ENCODE data around the gene PRDM16. TPM values are rescaled to one million over a fixed set of nuclear protein-coding genes. Genes with fewer than 3 reads are reported as not detected.

The PRDM16 gene
- total and polyA plus RNA-seq, 2 donors (not counting 1 experiment from before 2014, with no cell fraction given): 0.03 to 0.12 TPM

DNA sequence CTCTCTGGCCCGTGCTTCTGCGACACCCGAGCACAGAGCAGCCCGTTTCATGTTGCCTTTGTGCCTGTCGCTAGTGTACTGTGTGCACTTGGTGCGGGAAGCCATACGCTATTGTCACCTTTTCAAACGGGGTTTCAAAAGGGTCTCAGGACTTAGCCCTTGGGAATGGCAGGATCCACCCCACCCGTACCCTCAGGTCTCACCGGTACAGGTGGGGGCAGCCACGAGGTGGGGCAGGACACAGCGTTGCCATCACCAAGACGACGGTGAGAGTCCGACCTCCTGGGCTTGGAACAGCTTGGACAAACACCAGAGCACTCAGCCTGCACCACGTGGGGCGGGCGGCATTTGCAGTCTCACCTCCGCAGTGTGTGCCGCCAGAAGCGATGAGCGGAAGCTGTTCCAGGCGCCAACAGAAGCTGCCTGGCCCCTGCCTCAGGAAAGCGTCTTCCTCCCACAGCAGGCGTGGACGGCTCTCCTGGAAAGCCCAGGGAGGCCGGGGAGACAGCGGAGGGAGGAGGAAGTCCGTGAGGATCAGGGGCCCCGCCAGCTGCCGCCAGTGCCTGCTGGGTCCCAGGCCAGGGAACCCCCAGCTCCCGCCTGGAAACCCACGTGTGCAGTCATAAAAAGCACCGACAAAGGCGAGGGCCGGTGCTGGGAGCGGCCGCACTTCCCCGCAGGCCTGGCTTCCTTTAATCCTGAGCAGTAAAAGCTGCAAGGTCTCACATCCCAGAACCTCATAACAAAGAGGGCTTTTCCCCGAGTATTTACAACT is 254.2 kb downstream of the PRDM16 start:
- H3K4me3 ChIP-seq (ENCODE audit: control extremely low read depth in 1 of 5, extremely low read depth in 1 of 5, insufficient read depth in 1 of 5, low read depth in 2 of 5, low read length in 4 of 5): no peak overlapping the region
- Mint-ChIP-seq H3K27ac (no peak overlapping the region), H3K27me3 (no peaks in the 10 kb centered on the region), H3K4me1 (no peaks in the 10 kb centered on the region), H3K4me3 (no peak overlapping the region), H3K9me3 (ENCODE audit: insufficient read depth) (no peaks in the 10 kb centered on the region)
- no peak for DNase-seq
- POLR2A ChIA-PET: no interaction called here
- TF ChIP-seq, protein P1, sequence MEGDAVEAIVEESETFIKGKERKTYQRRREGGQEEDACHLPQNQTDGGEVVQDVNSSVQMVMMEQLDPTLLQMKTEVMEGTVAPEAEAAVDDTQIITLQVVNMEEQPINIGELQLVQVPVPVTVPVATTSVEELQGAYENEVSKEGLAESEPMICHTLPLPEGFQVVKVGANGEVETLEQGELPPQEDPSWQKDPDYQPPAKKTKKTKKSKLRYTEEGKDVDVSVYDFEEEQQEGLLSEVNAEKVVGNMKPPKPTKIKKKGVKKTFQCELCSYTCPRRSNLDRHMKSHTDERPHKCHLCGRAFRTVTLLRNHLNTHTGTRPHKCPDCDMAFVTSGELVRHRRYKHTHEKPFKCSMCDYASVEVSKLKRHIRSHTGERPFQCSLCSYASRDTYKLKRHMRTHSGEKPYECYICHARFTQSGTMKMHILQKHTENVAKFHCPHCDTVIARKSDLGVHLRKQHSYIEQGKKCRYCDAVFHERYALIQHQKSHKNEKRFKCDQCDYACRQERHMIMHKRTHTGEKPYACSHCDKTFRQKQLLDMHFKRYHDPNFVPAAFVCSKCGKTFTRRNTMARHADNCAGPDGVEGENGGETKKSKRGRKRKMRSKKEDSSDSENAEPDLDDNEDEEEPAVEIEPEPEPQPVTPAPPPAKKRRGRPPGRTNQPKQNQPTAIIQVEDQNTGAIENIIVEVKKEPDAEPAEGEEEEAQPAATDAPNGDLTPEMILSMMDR (IDR thresholded peaks at IDR 0.05): no peak
- no peak for TF ChIP-seq EZH2 (IDR thresholded peaks at IDR 0.05; ENCODE audit: borderline replicate concordance, insufficient read depth, low read depth, low read length, poor library complexity, severe bottlenecking)
- CTCF ChIA-PET: no interaction called here
- H3K4me2 ChIP-seq (replicated peaks; ENCODE audit: low read depth, low read length, poor library complexity, severe bottlenecking): no peak overlapping the region
- no peaks in the 10 kb centered on the region for H3K4me1 ChIP-seq (ENCODE audit: control insufficient read depth in 2 of 2, insufficient read depth in 2 of 2, low read length in 2 of 2)
- H3K9ac ChIP-seq (ENCODE audit: low read length): no peak overlapping the region
- no peak overlapping the region for H3K27ac ChIP-seq (ENCODE audit: low read length in 2 of 2)
- H3K36me3 ChIP-seq (replicated peaks in 1 of 2; ENCODE audit: control extremely low read depth in 1 of 2, control insufficient read depth in 1 of 2, extremely low read depth in 1 of 2, insufficient read depth in 2 of 2, low read length in 1 of 2): no peaks in the 10 kb centered on the region
- no peaks in the 10 kb centered on the region for H4K20me1 ChIP-seq (ENCODE audit: control insufficient read depth, insufficient read depth, low read length, poor library complexity, severe bottlenecking)
- H3K9me3 ChIP-seq (ENCODE audit: control extremely low read depth in 1 of 3, control insufficient read depth in 2 of 3, insufficient read depth in 1 of 3, low read length in 2 of 3): peaks cover 0 to 13% (median 0%) of the 10 kb centered on the region in 3 donors
- no peak for ATAC-seq (ENCODE audit: low read depth)
- 43% methylated on average over 39 of the region's 40 CpGs for WGBS (ENCODE audit: insufficient coverage)
- peaks cover 0 to 5% (median 0%) of the 10 kb centered on the region in 4 experiments for H3K27me3 ChIP-seq (replicated peaks in 1 of 4; ENCODE audit: control extremely low read depth in 1 of 4, control insufficient read depth in 3 of 4, insufficient read depth in 4 of 4, low read length in 3 of 4)
- H3K79me2 ChIP-seq (ENCODE audit: control insufficient read depth, insufficient read depth, low read length): no peaks in the 10 kb centered on the region
- no peak overlapping the region for H2AFZ ChIP-seq (ENCODE audit: insufficient read depth, low read depth, low read length, poor library complexity, severe bottlenecking)
- intact Hi-C loops (cut with micrococcal nuclease): no loop called here
